ENCODE measurements around the gene PHACTR2.

Gene PHACTR2

GRCh38 chr6:143739341-143739851, 61.6 kb downstream of the PHACTR2 start:
- intact Hi-C loops (cut with DNase I; ENCODE audit: low total_unique reads), result no loop called here

GRCh38 chr6:143740213-143740612, 62.4 kb downstream of the PHACTR2 start:
- no peak for TF ChIP-seq CTCF (IDR thresholded peaks at IDR 0.05)
- no peak for DNase-seq
- Histone ChIP-seq H3K9me3 (no peaks in the 10 kb centered on the region), H3K27me3 (no peaks in the 10 kb centered on the region), H3K36me3 (no peaks in the 10 kb centered on the region), H3K4me1 (peaks cover 0 to 34% (median 19%) of the 10 kb centered on the region in 4 donors), H3K4me3 (no peak overlapping the region), H3K27ac (no peak overlapping the region)
- intact Hi-C loops (cut with DNase I; ENCODE audit: low total_unique reads), result no loop called here

More at GRCh38 chr6:143739341-143739851, 61.6 kb downstream of the PHACTR2 start:
- Histone ChIP-seq H3K4me3 (no peak overlapping the region), H3K27me3 (no peaks in the 10 kb centered on the region), H3K36me3 (no peaks in the 10 kb centered on the region), H3K27ac (no peak overlapping the region), H3K9me3 (no peaks in the 10 kb centered on the region), H3K4me1 (peaks cover 0 to 26% (median 12%) of the 10 kb centered on the region in 4 donors)
- TF ChIP-seq CTCF (IDR thresholded peaks at IDR 0.05), result no peak
- no peak for DNase-seq

DNA sequence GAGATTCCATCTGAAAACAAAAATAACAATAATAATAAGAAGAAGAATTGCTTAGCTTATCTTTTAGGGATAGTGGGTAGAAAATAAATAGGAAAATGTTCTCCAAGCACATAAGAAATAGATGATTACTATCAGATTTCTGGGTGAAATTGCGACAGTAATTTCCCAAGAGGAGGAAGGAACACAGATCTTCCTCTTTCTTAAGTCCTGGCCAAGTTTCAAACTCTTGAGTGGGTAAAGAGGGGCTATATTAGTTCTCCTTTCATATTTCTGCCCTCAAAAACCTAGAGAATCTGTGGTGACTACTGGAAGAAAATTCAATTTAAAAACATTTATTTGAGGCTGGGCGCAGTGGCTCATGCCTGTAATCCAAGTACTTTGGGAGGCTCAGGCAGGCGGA, 63.7 kb downstream of the PHACTR2 start:
- Histone ChIP-seq H3K4me3 (no peak overlapping the region), H3K9me3 (no peaks in the 10 kb centered on the region), H3K4me1 (peaks cover 0 to 47% (median 26%) of the 10 kb centered on the region in 4 donors), H3K27ac (no peak overlapping the region), H3K36me3 (no peaks in the 10 kb centered on the region), H3K27me3 (no peaks in the 10 kb centered on the region)
- no peak for DNase-seq
- intact Hi-C loops (cut with DNase I; ENCODE audit: low total_unique reads), result no loop called here
- TF ChIP-seq CTCF (IDR thresholded peaks at IDR 0.05), result no peak

DNA sequence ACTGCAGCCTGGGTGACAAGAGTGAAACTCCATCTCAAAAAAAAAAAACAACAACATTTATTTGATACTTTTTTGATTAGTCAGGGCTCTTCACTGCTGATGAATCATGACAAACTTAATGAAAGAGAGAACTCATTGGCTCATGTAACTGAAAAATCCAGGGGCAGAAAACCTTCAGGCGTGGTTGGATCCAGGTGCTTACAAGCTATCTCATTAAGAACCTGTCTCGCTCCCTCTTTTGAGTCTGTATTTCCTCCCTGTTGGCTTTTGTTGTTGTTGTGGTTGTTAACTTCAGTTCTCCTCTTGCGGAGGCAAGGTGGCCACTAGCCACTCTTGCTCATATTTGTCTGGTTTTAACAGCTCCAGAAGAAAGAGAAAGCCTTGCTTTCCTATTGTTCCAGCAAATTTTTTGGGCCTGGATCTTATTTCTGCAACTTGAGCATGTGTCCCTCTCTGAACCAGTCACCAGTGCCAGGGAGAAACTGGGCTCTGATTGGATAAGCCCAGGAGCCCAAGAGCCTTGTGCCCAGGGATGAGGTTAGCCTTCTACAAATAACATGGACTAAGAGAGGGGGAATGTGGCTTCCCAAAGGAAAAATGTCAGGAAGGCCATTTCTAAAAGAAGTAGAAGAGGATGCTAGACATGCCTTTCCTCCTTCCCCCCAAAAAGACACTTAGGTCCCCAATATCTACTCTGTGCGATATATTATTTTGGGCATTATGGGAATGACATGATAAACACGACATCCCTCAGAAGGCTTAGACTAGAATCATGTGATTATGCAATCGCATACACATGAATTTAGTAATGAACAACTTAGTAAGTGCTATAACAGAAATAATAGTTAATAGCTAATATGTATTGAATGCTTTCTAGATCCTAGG, 64.5 kb downstream of the PHACTR2 start:
- H3K27ac ChIP-seq, result peak overlapping the region; percentile 59 to 65
- no peak for DNase-seq
- no peak overlapping the region for H3K4me3 ChIP-seq
- intact Hi-C loops (cut with DNase I; ENCODE audit: low total_unique reads), result no loop called here
- TF ChIP-seq CTCF (IDR thresholded peaks at IDR 0.05), result no peak
- H3K4me1 ChIP-seq, result peaks cover 0 to 48% (median 26%) of the 10 kb centered on the region in 4 donors
- no peaks in the 10 kb centered on the region for H3K36me3 ChIP-seq
- no peaks in the 10 kb centered on the region for H3K9me3 ChIP-seq
- H3K27me3 ChIP-seq, result no peaks in the 10 kb centered on the region

GRCh38 chr6:143742955-143743255, 65.1 kb downstream of the PHACTR2 start:
- Histone ChIP-seq H3K27ac (peak overlapping the region; percentile 59 to 65), H3K27me3 (no peaks in the 10 kb centered on the region), H3K4me3 (peak overlapping the region; percentile 26 to 41), H3K9me3 (no peaks in the 10 kb centered on the region), H3K4me1 (peaks cover 0 to 48% (median 26%) of the 10 kb centered on the region in 4 donors), H3K36me3 (no peaks in the 10 kb centered on the region)
- intact Hi-C loops (cut with DNase I; ENCODE audit: low total_unique reads), result no loop called here
- DNase-seq, result no peak
- no peak for TF ChIP-seq CTCF (IDR thresholded peaks at IDR 0.05)
